Prostate gland (tissue), 2 donors: ENCODE results near the gene ZFAND3.

ENCODE experiments used
- POLR2A ChIP-seq: fragments of 450-650 bp; IDR thresholded peaks from one replicate; pipeline ENCODE4 v1.6.1; 2016; ENCODE audit warnings: antibody characterized with exemption, mild to moderate bottlenecking
- POLR2AphosphoS5 ChIP-seq: sonication (generic); formaldehyde crosslinking; IDR thresholded peaks from one replicate; pipeline ENCODE4 v1.6.1; 2017; ENCODE audit warnings: antibody characterized with exemption
- TF ChIP-seq, protein P1 (sequence below), 4 experiments: fragments of 200-600 bp in 2 of 4; fragments of 450-650 bp in 2 of 4; sonication (generic) in 2 of 4; IDR thresholded peaks; 1 replicate in 3 of 4; 2 replicates in 1 of 4; pipeline ENCODE4 v1.5.1; 2016 to 2019; ENCODE audit warnings: antibody characterized with exemption in 4 of 4, mild to moderate bottlenecking in 2 of 4, moderate library complexity in 2 of 4

DNA sequence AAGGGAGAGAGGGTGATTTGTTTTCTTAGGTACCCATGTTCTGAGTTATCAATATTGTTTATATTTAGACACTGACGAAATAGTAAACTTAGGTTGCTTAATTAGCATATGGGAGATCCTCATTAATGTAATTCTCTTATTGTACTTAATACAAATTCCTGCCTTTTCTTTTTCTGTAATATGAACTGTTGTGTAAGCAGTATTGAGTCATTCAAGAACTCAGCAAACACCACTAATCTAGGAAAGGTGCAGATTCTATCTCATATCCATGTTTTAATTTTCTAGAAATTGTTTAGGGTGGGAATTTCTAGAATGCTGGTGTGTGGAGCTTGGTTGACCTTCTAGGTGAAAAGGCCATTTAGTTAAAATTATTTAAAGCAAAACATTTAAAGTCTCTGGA, 216.0 kb downstream of the ZFAND3 start:
- TF ChIP-seq, protein P1, sequence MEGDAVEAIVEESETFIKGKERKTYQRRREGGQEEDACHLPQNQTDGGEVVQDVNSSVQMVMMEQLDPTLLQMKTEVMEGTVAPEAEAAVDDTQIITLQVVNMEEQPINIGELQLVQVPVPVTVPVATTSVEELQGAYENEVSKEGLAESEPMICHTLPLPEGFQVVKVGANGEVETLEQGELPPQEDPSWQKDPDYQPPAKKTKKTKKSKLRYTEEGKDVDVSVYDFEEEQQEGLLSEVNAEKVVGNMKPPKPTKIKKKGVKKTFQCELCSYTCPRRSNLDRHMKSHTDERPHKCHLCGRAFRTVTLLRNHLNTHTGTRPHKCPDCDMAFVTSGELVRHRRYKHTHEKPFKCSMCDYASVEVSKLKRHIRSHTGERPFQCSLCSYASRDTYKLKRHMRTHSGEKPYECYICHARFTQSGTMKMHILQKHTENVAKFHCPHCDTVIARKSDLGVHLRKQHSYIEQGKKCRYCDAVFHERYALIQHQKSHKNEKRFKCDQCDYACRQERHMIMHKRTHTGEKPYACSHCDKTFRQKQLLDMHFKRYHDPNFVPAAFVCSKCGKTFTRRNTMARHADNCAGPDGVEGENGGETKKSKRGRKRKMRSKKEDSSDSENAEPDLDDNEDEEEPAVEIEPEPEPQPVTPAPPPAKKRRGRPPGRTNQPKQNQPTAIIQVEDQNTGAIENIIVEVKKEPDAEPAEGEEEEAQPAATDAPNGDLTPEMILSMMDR (IDR thresholded peaks at IDR 0.05): no peak
- no peak for TF ChIP-seq POLR2A
- no peak for TF ChIP-seq POLR2AphosphoS5
